SK-N-SH treated with all-trans-retinoic acid at 6 μM for 48 hours (cell line): ENCODE results near the gene UROC1.

Source experiments
- ARNTL ChIP-seq: fragments of 450-650 bp; formaldehyde crosslinking; IDR thresholded peaks from 2 replicates; pipeline ENCODE4 v1.5.0; 2020; ENCODE audit warnings: low read depth, mild to moderate bottlenecking, moderate library complexity, borderline replicate concordance
- BACH2 ChIP-seq: fragments of 250-450 bp; sonication (Bioruptor Pico); IDR thresholded peaks from 2 replicates; pipeline ENCODE4 v1.9.0; 2021; ENCODE audit warnings: mild to moderate bottlenecking, borderline replicate concordance
- CREB5 ChIP-seq: fragments of 250-450 bp; sonication (Bioruptor Pico); IDR thresholded peaks from 2 replicates; pipeline ENCODE4 v1.5.1; 2020; ENCODE audit warnings: low read depth, mild to moderate bottlenecking, moderate library complexity
- ESRRG ChIP-seq: fragments of 250-450 bp; sonication (Bioruptor Pico); IDR thresholded peaks from 2 replicates; pipeline ENCODE4 v1.6.1; 2021; ENCODE audit warnings: mild to moderate bottlenecking
- OSR1 ChIP-seq: fragments of 250-450 bp; sonication (Bioruptor Pico); IDR thresholded peaks from 2 replicates; pipeline ENCODE4 v1.8.0; 2022; ENCODE audit warnings: moderate library complexity, mild to moderate bottlenecking, inconsistent platforms
- PATZ1 ChIP-seq: fragments of 250-450 bp; sonication (Bioruptor Pico); IDR thresholded peaks from 2 replicates; pipeline ENCODE4 v1.8.0; 2020; ENCODE audit warnings: mild to moderate bottlenecking, moderate library complexity, borderline replicate concordance
- RARB ChIP-seq: fragments of 250-450 bp; sonication (Bioruptor Pico); IDR thresholded peaks from 2 replicates; pipeline ENCODE4 v1.8.0; 2021; ENCODE audit warnings: mild to moderate bottlenecking, moderate library complexity
- ZC3H10 ChIP-seq: fragments of 250-450 bp; sonication (Bioruptor Pico); IDR thresholded peaks from 2 replicates; pipeline ENCODE4 v1.5.1; 2021; ENCODE audit warnings: mild to moderate bottlenecking, moderate library complexity
- ZFP3 ChIP-seq: fragments of 250-450 bp; sonication (Bioruptor Pico); IDR thresholded peaks from 2 replicates; pipeline ENCODE4 v1.5.0; 2020; ENCODE audit warnings: mild to moderate bottlenecking, moderate library complexity
- ZFP30 ChIP-seq: fragments of 450-650 bp; formaldehyde crosslinking; IDR thresholded peaks from 2 replicates; pipeline ENCODE4 v1.5.0; 2022; ENCODE audit warnings: mild to moderate bottlenecking, moderate library complexity
- ZNF70 ChIP-seq: fragments of 450-650 bp; formaldehyde crosslinking; IDR thresholded peaks from 2 replicates; pipeline ENCODE4 v1.5.0; 2020; ENCODE audit warnings: mild to moderate bottlenecking, moderate library complexity
- TF ChIP-seq, protein P1 (sequence below): fragments of 250-450 bp; sonication (Bioruptor Pico); IDR thresholded peaks from 2 replicates; pipeline ENCODE4 v1.5.0; 2020; ENCODE audit warnings: mild to moderate bottlenecking, moderate library complexity
- TF ChIP-seq, protein P2 (sequence below): fragments of 250-450 bp; sonication (Bioruptor Pico); IDR thresholded peaks from 2 replicates; pipeline ENCODE4 v1.5.1; 2021; ENCODE audit warnings: mild to moderate bottlenecking, moderate library complexity

DNA sequence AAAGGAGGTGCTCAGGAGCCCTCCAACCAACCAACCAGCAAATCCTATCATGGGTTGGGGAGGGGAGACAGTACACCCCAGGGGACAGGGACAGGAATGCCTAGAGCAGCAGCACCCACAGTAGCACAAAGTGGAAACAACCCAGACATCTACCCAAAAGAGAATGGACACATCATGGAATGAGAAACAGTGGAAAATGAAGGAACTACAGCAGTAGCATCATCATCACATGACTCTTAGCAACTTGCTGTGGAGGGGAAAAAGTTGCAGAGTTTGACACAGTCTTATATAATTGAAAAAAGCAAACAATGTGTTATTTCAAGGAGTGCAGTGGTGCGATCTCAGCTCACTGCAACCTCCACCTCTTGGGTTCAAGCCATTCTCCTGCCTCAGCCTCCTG is 30.1 kb upstream of the UROC1 start:
- no peak for TF ChIP-seq ZFP30 (CRISPR knock-in tag)
- no peak for TF ChIP-seq ZNF70
- TF ChIP-seq ZC3H10 (CRISPR knock-in tag) = no peak
- TF ChIP-seq ARNTL (CRISPR knock-in tag) = no peak
- no peak for TF ChIP-seq PATZ1 (CRISPR knock-in tag)
- TF ChIP-seq, protein P1, sequence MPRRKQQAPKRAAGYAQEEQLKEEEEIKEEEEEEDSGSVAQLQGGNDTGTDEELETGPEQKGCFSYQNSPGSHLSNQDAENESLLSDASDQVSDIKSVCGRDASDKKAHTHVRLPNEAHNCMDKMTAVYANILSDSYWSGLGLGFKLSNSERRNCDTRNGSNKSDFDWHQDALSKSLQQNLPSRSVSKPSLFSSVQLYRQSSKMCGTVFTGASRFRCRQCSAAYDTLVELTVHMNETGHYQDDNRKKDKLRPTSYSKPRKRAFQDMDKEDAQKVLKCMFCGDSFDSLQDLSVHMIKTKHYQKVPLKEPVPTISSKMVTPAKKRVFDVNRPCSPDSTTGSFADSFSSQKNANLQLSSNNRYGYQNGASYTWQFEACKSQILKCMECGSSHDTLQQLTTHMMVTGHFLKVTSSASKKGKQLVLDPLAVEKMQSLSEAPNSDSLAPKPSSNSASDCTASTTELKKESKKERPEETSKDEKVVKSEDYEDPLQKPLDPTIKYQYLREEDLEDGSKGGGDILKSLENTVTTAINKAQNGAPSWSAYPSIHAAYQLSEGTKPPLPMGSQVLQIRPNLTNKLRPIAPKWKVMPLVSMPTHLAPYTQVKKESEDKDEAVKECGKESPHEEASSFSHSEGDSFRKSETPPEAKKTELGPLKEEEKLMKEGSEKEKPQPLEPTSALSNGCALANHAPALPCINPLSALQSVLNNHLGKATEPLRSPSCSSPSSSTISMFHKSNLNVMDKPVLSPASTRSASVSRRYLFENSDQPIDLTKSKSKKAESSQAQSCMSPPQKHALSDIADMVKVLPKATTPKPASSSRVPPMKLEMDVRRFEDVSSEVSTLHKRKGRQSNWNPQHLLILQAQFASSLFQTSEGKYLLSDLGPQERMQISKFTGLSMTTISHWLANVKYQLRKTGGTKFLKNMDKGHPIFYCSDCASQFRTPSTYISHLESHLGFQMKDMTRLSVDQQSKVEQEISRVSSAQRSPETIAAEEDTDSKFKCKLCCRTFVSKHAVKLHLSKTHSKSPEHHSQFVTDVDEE (CRISPR knock-in tag) = no peak
- TF ChIP-seq, protein P2, sequence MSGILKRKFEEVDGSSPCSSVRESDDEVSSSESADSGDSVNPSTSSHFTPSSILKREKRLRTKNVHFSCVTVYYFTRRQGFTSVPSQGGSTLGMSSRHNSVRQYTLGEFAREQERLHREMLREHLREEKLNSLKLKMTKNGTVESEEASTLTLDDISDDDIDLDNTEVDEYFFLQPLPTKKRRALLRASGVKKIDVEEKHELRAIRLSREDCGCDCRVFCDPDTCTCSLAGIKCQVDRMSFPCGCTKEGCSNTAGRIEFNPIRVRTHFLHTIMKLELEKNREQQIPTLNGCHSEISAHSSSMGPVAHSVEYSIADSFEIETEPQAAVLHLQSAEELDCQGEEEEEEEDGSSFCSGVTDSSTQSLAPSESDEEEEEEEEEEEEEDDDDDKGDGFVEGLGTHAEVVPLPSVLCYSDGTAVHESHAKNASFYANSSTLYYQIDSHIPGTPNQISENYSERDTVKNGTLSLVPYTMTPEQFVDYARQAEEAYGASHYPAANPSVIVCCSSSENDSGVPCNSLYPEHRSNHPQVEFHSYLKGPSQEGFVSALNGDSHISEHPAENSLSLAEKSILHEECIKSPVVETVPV = no peak
- TF ChIP-seq BACH2 (CRISPR knock-in tag) = no peak
- TF ChIP-seq ZFP3 (CRISPR knock-in tag) = no peak
- TF ChIP-seq RARB = no peak
- no peak for TF ChIP-seq CREB5 (CRISPR knock-in tag)
- no peak for TF ChIP-seq ESRRG
- TF ChIP-seq OSR1 (CRISPR knock-in tag) = no peak
